Body of pancreas (tissue), 4 donors: Measurements from ENCODE around the gene MLN.

Experiments used
- POLR2A ChIP-seq, 3 donors: fragments of 450-650 bp; IDR thresholded peaks; one replicate each; pipeline ENCODE4 v1.6.1; 2016; ENCODE audit warnings: antibody characterized with exemption in 3 of 3, mild to moderate bottlenecking in 2 of 3
- TF ChIP-seq, protein P1 (sequence below), 7 experiments: fragments of 450-650 bp in 4 of 7; fragments of 200-600 bp in 3 of 7; sonication (generic) in 3 of 7; IDR thresholded peaks; one replicate each; pipeline ENCODE4 v1.5.1; 2016 to 2019; ENCODE audit warnings: antibody characterized with exemption in 7 of 7

DNA sequence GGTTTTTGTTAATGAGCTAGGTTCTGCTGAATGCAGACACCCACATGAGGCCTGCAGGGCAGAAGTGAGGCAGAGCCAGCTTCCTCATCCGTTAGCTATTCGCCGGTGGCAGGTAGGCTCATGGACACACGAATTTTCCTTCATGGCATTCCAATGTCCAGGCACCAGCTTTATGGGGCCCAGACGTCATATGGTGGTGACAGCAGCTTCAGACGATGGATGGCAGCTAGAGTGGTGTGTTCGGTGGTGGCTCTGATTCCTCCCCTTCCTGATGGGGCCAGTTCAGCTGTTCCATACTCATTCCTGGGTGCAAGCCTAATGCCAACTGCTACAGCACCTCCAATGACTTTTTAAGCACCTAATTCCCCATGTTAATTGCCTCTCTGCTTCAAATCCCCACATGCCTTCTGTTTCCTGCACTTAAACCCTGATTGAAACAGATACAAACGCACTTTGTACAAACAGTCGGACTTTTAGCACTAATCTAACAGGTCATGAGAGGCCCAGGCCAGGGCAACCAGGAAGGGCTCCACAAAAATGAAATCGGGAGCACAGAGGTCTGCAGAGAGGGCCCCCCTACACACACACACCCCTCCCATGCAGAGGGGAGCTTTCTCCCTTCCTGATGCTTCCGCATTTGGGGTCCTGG is 35.7 kb upstream of the MLN start:
- TF ChIP-seq, protein P1, sequence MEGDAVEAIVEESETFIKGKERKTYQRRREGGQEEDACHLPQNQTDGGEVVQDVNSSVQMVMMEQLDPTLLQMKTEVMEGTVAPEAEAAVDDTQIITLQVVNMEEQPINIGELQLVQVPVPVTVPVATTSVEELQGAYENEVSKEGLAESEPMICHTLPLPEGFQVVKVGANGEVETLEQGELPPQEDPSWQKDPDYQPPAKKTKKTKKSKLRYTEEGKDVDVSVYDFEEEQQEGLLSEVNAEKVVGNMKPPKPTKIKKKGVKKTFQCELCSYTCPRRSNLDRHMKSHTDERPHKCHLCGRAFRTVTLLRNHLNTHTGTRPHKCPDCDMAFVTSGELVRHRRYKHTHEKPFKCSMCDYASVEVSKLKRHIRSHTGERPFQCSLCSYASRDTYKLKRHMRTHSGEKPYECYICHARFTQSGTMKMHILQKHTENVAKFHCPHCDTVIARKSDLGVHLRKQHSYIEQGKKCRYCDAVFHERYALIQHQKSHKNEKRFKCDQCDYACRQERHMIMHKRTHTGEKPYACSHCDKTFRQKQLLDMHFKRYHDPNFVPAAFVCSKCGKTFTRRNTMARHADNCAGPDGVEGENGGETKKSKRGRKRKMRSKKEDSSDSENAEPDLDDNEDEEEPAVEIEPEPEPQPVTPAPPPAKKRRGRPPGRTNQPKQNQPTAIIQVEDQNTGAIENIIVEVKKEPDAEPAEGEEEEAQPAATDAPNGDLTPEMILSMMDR (IDR thresholded peaks at IDR 0.05), result no peak
- no peak for TF ChIP-seq POLR2A (IDR thresholded peaks at IDR 0.05)
